K562 (cell line): ENCODE results near the gene THADA. TPM values are rescaled to one million over a fixed set of nuclear protein-coding genes. Genes with fewer than 3 reads are reported as not detected.

Source experiments
- ATAC-seq: fragments of 200-7000 bp; cut with Tn5 transposase; 3 replicates; pipeline ENCODE4 v1.9.1; 2020; ENCODE audit warnings: moderate library complexity
- BruUV-seq: library from RNA; stranded (reverse); fragments of 400-500 nt; replicated peaks from 2 replicates; lab custom pipeline; 2021; lab: Mats Ljungman, UMichigan
- CTCF ChIA-PET: fragments of 300-600 bp; formaldehyde crosslinking; extraction: SDS; loops from one replicate; lab custom pipeline; 2021; ENCODE audit warnings: low intra/inter-chr PET ratio; lab: Yijun Ruan, JAX
- POLR2A ChIA-PET: fragments of 300-600, 350-650 bp; sonication (Branson Sonifier 250); formaldehyde crosslinking; extraction: SDS; loops from one replicate; lab custom pipeline; 2021; ENCODE audit warnings: antibody characterized with exemption, inconsistent platforms; lab: Yijun Ruan, JAX
- DNase-seq, 4 experiments: peaks; one replicate each; pipeline versions ENCODE4 v3.0.0 to v3.0.0-alpha.2; 2011 to 2018; ENCODE audit warnings: low spot score in 3 of 4, mixed read lengths in 3 of 4; ENCODE audit errors: extremely low read depth in 1 of 4
- FAIRE-seq: peaks from 2 replicates; lab custom pipeline; 2011; peaks lifted over from hg19 to GRCh38; lab: Jason Lieb, UNC
- H2AFZ ChIP-seq: 2 replicates; pipeline ENCODE4 v1.6.0; 2011; ENCODE audit warnings: low read depth, low read length, control low read depth, inconsistent platforms
- H3K27ac ChIP-seq: fragments of 200-600 bp; 3 replicates; pipeline ENCODE4 v1.8.0; 2011; ENCODE audit warnings: low read depth, mild to moderate bottlenecking, control low read depth, inconsistent platforms, low read length, moderate library complexity, mixed read lengths; ENCODE audit errors: extremely low read depth
- H3K27me3 ChIP-seq, 2 experiments: fragments of 300-600 bp in 1 of 2; 2 replicates in 1 of 2; 3 replicates in 1 of 2; pipeline versions ENCODE4 v1.6.0 to v1.8.0; 2011; ENCODE audit warnings: inconsistent platforms in 2 of 2, low read length in 2 of 2, mild to moderate bottlenecking in 1 of 2, mixed read lengths in 1 of 2, moderate library complexity in 1 of 2; ENCODE audit not compliant: control insufficient read depth in 2 of 2, insufficient read depth in 2 of 2
- H3K36me3 ChIP-seq: fragments of 300-600 bp; 3 replicates; pipeline ENCODE4 v1.8.0; 2011; ENCODE audit warnings: mild to moderate bottlenecking, low read length, inconsistent platforms; ENCODE audit not compliant: control insufficient read depth, insufficient read depth
- H3K4me1 ChIP-seq, 2 experiments: fragments of 200-600 bp in 1 of 2; replicated peaks in 1 of 2; 2 replicates in 1 of 2; 3 replicates in 1 of 2; pipeline versions ENCODE4 v1.5.1 to v1.8.0; 2011; ENCODE audit warnings: inconsistent platforms in 2 of 2, low read length in 2 of 2, mild to moderate bottlenecking in 1 of 2, mixed read lengths in 1 of 2, moderate library complexity in 1 of 2; ENCODE audit not compliant: control insufficient read depth in 2 of 2, insufficient read depth in 2 of 2
- H3K4me2 ChIP-seq: 2 replicates; pipeline ENCODE4 v1.6.1; 2011; ENCODE audit warnings: low read length, control low read depth, inconsistent platforms, mixed read lengths; ENCODE audit not compliant: insufficient read depth
- H3K4me3 ChIP-seq: fragments of 200-600 bp; sonication (generic), shearing (Covaris generic); 2 replicates; pipeline ENCODE4 v1.5.1; 2016; ENCODE audit warnings: control low read depth, inconsistent platforms
- H3K79me2 ChIP-seq: fragments of 200-600 bp; 3 replicates; pipeline ENCODE4 v1.8.0; 2011; ENCODE audit warnings: low read length, inconsistent platforms; ENCODE audit not compliant: control insufficient read depth, insufficient read depth
- H3K9ac ChIP-seq, 2 experiments: 2 replicates each; pipeline versions ENCODE4 v1.6.0 to v1.6.1; 2011; ENCODE audit warnings: low read depth in 2 of 2, low read length in 2 of 2, control low read depth in 1 of 2, inconsistent platforms in 1 of 2, mild to moderate bottlenecking in 1 of 2, mixed read lengths in 1 of 2; ENCODE audit not compliant: insufficient read depth in 1 of 2
- H3K9me1 ChIP-seq: one replicate; pipeline ENCODE4 v1.6.0; 2011; ENCODE audit warnings: inconsistent platforms, mild to moderate bottlenecking, low read length, moderate library complexity; ENCODE audit not compliant: control insufficient read depth, insufficient read depth
- H3K9me3 ChIP-seq: replicated peaks from 2 replicates; pipeline ENCODE4 v1.5.1; 2011; ENCODE audit warnings: low read depth, low read length, inconsistent platforms; ENCODE audit not compliant: control insufficient read depth, insufficient read depth
- H4K20me1 ChIP-seq: replicated peaks from 2 replicates; pipeline ENCODE4 v1.6.1; 2011; ENCODE audit warnings: low read length, inconsistent platforms, mixed read lengths; ENCODE audit not compliant: control insufficient read depth, insufficient read depth
- CBX5 ChIP-seq: IDR thresholded peaks from 2 replicates; pipeline ENCODE4 v1.6.1; 2014; ENCODE audit warnings: low read depth, borderline replicate concordance
- ELF2 ChIP-seq: fragments of 250-450 bp; sonication (Bioruptor Pico); IDR thresholded peaks from 2 replicates; pipeline ENCODE4 v1.5.0; 2021; ENCODE audit warnings: mild to moderate bottlenecking
- ETV5 ChIP-seq: sonication (generic); formaldehyde crosslinking; IDR thresholded peaks from 2 replicates; pipeline ENCODE4 v1.4.0; 2020; ENCODE audit warnings: low read depth, mild to moderate bottlenecking, missing genetic modification reagents
- MBD2 ChIP-seq: sonication (generic); IDR thresholded peaks from 2 replicates; pipeline ENCODE4 v1.6.1; 2016; ENCODE audit warnings: low read depth, borderline replicate concordance
- XRCC4 ChIP-seq: IDR thresholded peaks from one replicate; pipeline ENCODE4 v1.6.1; 2011; ENCODE audit not compliant: insufficient read depth, insufficient read length; ENCODE audit errors: extremely low read depth
- ZNF134 ChIP-seq: fragments of 250-450 bp; sonication (Bioruptor Pico); conservative IDR thresholded peaks from 2 replicates; pipeline ENCODE4 v1.4.0; 2020
- WGBS: fragments of 100-300 bp; shearing (Covaris generic); methylation state at CpG from one replicate; pipeline ENCODE4 v1.1.6; 2016; ENCODE audit warnings: low coverage, mixed read lengths; ENCODE audit not compliant: insufficient coverage; ENCODE audit errors: missing lambda C conversion rate; 5-methylcytosine and 5-hydroxymethylcytosine counted together
- in situ Hi-C: fragments of 300-500 bp; cut with MboI; formaldehyde crosslinking; loops from 4 replicates; pipeline ENCODE4 v1.15.0; 2018; ENCODE audit warnings: inconsistent platforms, mixed read lengths
- intact Hi-C: fragments of 100-400 bp; cut with micrococcal nuclease; formaldehyde crosslinking; loops from 2 replicates; pipeline ENCODE4 v1.14.2; 2022
- polyA plus RNA-seq, 8 experiments: library from polyadenylated mRNA; depleted of rRNA in 4 of 8; stranded (reverse) in 5 of 8; unstranded in 3 of 8; fragments of >200 nt; fragmentation: Nextera tagmentation in 2 of 8; fragmentation: Illumina TruSeq in 1 of 8; extraction: Ambion mirVana in 2 of 8; extraction: Trizol in 1 of 8; gene quantifications; 2 replicates each; pipeline versions ENCODE4 v1.2.1 to v1.2.3, GENCODE V29; 2011 to 2014; ENCODE audit warnings: inconsistent platforms in 1 of 8, missing spikeins in 1 of 8
- total RNA-seq, 7 experiments: library from RNA; depleted of rRNA in 6 of 7; stranded (reverse); fragments of >200 nt in 6 of 7; fragmentation: Illumina TruSeq in 2 of 7; extraction: Trizol in 2 of 7; gene quantifications; 2 replicates each; pipeline versions ENCODE4 v1.2.1 to v1.2.3, GENCODE V29; 2011 to 2021; ENCODE audit warnings: low replicate concordance in 1 of 7
- TF ChIP-seq, protein P1 (sequence below): sonication (generic); formaldehyde crosslinking; IDR thresholded peaks from 2 replicates; pipeline ENCODE4 v1.5.0; 2020; ENCODE audit warnings: missing genetic modification reagents
- TF ChIP-seq, protein P2 (sequence below): sonication (generic); formaldehyde crosslinking; IDR thresholded peaks from 2 replicates; pipeline ENCODE4 v1.8.1; 2022; ENCODE audit warnings: missing genetic modification reagents
- TF ChIP-seq, protein P3 (sequence below): sonication (generic); formaldehyde crosslinking; IDR thresholded peaks from 2 replicates; pipeline ENCODE4 v1.8.1; 2023; ENCODE audit warnings: missing genetic modification reagents, mild to moderate bottlenecking, borderline replicate concordance

Gene THADA
- total and polyA plus RNA-seq, 9 of the 15 experiments (the other 6 are each of a cell fraction or from before 2014, with no cell fraction given), result 17.8 to 34.7 (median 31.9) TPM

DNA sequence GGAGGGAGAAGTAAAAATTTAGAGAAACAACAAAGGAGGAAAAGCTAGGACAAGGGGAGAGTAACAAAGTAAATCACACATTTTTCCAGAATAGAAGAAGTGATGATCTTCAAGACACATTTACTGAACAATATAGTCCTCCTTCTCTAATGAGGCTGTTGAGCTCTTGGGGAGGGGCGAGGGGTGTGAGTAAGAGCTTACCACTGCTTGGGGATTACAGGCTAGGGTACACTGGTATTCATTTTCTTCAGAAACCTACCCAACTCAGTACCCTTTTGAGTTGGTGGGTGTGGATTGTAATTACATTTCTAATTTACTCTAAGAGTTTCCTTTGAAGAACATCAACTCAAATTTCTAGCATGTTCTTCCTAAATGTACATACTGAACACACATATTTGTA lies 211.7 kb downstream of the THADA start:
- intact Hi-C loops (no loop called here), in situ Hi-C loops (no loop called here)
- no peak overlapping the region for H3K27ac ChIP-seq
- no peaks in the 10 kb centered on the region for H3K79me2 ChIP-seq
- H2AFZ ChIP-seq, result no peak overlapping the region
- H3K36me3 ChIP-seq, result no peaks in the 10 kb centered on the region
- no peak overlapping the region for H3K9ac ChIP-seq
- H4K20me1 ChIP-seq, result no peaks in the 10 kb centered on the region
- H3K27me3 ChIP-seq, result no peaks in the 10 kb centered on the region
- BruUV-seq, result no TSS peak
- 0 out of 5 replicates have a peak, but pooled peaks cover 0 to 6% of the 10 kb centered on the region in 2 experiments for H3K4me1 ChIP-seq
- ChIA-PET CTCF (no interaction called here), POLR2A (interaction anchor here (1.8 kb wide), 1 partner anchor 9 kb away, joined by 4 read pairs; no protein-coding TSS in a partner anchor)
- ATAC-seq (no peak), DNase-seq (no peak), FAIRE-seq (no peak)
- no peaks in the 10 kb centered on the region for H3K9me3 ChIP-seq
- H3K9me1 ChIP-seq, result no peaks in the 10 kb centered on the region
- TF ChIP-seq CBX5, result no peak
- TF ChIP-seq ETV5 (CRISPR knock-in tag), result no peak
- WGBS, result 30% methylated on average over 1 of the region's 1 CpG
- no peak overlapping the region for H3K4me2 ChIP-seq
- H3K4me3 ChIP-seq, result no peak overlapping the region

DNA sequence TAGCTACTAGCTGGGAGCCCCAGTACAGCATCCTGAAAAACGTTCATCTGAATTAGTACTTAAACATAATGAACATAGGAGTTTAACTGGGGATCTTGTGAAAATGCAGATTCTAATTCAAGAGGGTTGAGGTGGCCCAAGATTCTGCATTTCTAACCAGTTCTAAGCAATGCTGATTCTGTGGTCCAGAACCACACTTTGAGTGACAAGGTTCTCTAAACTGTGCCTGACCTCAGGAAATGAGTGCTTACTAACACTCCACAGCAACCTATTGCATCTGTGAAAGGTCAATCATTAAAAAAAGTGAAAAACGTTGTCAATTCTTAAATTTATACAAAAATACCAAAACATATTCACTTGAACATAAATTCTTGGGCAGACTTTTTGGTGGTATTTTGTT lies 212.3 kb downstream of the THADA start:
- no peak for DNase-seq
- no peak overlapping the region for H3K4me3 ChIP-seq
- no peaks in the 10 kb centered on the region for H3K9me3 ChIP-seq
- 0 out of 5 replicates have a peak, but pooled peaks cover 0 to 3% of the 10 kb centered on the region in 2 experiments for H3K4me1 ChIP-seq
- ChIA-PET POLR2A (interaction anchor here (1.8 kb wide), 1 partner anchor 8 kb away, joined by 4 read pairs; no protein-coding TSS in a partner anchor), CTCF (no interaction called here)
- WGBS, result 11% methylated on average over 2 of the region's 2 CpGs
- H3K4me2 ChIP-seq, result no peak overlapping the region
- H3K9me1 ChIP-seq, result no peaks in the 10 kb centered on the region
- no peaks in the 10 kb centered on the region for H3K36me3 ChIP-seq
- ATAC-seq, result no peak
- no TSS peak for BruUV-seq
- no peaks in the 10 kb centered on the region for H3K79me2 ChIP-seq
- H3K9ac ChIP-seq, result no peak overlapping the region
- no peaks in the 10 kb centered on the region for H4K20me1 ChIP-seq
- intact Hi-C loops, result no loop called here
- no peak overlapping the region for H2AFZ ChIP-seq
- no peak overlapping the region for H3K27ac ChIP-seq
- no peak for FAIRE-seq
- in situ Hi-C loops, result no loop called here
- H3K27me3 ChIP-seq, result no peaks in the 10 kb centered on the region
- TF ChIP-seq, protein P1, sequence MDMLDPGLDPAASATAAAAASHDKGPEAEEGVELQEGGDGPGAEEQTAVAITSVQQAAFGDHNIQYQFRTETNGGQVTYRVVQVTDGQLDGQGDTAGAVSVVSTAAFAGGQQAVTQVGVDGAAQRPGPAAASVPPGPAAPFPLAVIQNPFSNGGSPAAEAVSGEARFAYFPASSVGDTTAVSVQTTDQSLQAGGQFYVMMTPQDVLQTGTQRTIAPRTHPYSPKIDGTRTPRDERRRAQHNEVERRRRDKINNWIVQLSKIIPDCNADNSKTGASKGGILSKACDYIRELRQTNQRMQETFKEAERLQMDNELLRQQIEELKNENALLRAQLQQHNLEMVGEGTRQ (CRISPR knock-in tag), result no peak
- TF ChIP-seq XRCC4 (no peak), MBD2 (no peak), ZNF134 (CRISPR knock-in tag) (no peak), ELF2 (CRISPR knock-in tag) (no peak)
- TF ChIP-seq, protein P2, sequence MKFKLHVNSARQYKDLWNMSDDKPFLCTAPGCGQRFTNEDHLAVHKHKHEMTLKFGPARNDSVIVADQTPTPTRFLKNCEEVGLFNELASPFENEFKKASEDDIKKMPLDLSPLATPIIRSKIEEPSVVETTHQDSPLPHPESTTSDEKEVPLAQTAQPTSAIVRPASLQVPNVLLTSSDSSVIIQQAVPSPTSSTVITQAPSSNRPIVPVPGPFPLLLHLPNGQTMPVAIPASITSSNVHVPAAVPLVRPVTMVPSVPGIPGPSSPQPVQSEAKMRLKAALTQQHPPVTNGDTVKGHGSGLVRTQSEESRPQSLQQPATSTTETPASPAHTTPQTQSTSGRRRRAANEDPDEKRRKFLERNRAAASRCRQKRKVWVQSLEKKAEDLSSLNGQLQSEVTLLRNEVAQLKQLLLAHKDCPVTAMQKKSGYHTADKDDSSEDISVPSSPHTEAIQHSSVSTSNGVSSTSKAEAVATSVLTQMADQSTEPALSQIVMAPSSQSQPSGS, result no peak
- TF ChIP-seq, protein P3, sequence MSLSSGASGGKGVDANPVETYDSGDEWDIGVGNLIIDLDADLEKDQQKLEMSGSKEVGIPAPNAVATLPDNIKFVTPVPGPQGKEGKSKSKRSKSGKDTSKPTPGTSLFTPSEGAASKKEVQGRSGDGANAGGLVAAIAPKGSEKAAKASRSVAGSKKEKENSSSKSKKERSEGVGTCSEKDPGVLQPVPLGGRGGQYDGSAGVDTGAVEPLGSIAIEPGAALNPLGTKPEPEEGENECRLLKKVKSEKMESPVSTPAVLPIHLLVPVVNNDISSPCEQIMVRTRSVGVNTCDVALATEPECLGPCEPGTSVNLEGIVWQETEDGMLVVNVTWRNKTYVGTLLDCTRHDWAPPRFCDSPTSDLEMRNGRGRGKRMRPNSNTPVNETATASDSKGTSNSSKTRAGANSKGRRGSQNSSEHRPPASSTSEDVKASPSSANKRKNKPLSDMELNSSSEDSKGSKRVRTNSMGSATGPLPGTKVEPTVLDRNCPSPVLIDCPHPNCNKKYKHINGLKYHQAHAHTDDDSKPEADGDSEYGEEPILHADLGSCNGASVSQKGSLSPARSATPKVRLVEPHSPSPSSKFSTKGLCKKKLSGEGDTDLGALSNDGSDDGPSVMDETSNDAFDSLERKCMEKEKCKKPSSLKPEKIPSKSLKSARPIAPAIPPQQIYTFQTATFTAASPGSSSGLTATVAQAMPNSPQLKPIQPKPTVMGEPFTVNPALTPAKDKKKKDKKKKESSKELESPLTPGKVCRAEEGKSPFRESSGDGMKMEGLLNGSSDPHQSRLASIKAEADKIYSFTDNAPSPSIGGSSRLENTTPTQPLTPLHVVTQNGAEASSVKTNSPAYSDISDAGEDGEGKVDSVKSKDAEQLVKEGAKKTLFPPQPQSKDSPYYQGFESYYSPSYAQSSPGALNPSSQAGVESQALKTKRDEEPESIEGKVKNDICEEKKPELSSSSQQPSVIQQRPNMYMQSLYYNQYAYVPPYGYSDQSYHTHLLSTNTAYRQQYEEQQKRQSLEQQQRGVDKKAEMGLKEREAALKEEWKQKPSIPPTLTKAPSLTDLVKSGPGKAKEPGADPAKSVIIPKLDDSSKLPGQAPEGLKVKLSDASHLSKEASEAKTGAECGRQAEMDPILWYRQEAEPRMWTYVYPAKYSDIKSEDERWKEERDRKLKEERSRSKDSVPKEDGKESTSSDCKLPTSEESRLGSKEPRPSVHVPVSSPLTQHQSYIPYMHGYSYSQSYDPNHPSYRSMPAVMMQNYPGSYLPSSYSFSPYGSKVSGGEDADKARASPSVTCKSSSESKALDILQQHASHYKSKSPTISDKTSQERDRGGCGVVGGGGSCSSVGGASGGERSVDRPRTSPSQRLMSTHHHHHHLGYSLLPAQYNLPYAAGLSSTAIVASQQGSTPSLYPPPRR (CRISPR knock-in tag), result no peak
